HEK293T (cell line): ENCODE data around the gene GDI1.

Experiments used
- ARNT ChIP-seq: fragments of 450-650 bp; IDR thresholded peaks from 2 replicates; pipeline ENCODE4 v1.6.1; 2017; ENCODE audit warnings: mild to moderate bottlenecking
- BHLHE40 ChIP-seq: fragments of 450-650 bp; IDR thresholded peaks from 2 replicates; pipeline ENCODE4 v1.6.1; 2016; ENCODE audit warnings: mild to moderate bottlenecking, moderate library complexity, borderline replicate concordance
- ELF4 ChIP-seq: fragments of 450-650 bp; IDR thresholded peaks from 2 replicates; pipeline ENCODE4 v1.6.1; 2017; ENCODE audit warnings: antibody characterized with exemption
- FOXA1 ChIP-seq: fragments of 450-650 bp; IDR thresholded peaks from 2 replicates; pipeline ENCODE4 v1.6.1; 2016; ENCODE audit warnings: mild to moderate bottlenecking
- FOXM1 ChIP-seq: fragments of 450-650 bp; IDR thresholded peaks from 2 replicates; pipeline ENCODE4 v1.6.1; 2017; ENCODE audit warnings: mild to moderate bottlenecking, borderline replicate concordance
- HDGF ChIP-seq: fragments of 450-650 bp; IDR thresholded peaks from 2 replicates; pipeline ENCODE4 v1.6.1; 2017; ENCODE audit warnings: antibody characterized with exemption, borderline replicate concordance
- L3MBTL2 ChIP-seq: fragments of 450-650 bp; conservative IDR thresholded peaks from 2 replicates; pipeline ENCODE4 v1.6.1; 2016; ENCODE audit warnings: mild to moderate bottlenecking
- LEF1 ChIP-seq: fragments of 450-650 bp; IDR thresholded peaks from 2 replicates; pipeline ENCODE4 v1.6.1; 2017; ENCODE audit warnings: mild to moderate bottlenecking, borderline replicate concordance
- NFRKB ChIP-seq: fragments of 450-650 bp; IDR thresholded peaks from 2 replicates; pipeline ENCODE4 v1.6.1; 2016; ENCODE audit warnings: mild to moderate bottlenecking, moderate library complexity
- SP1 ChIP-seq: fragments of 450-650 bp; IDR thresholded peaks from 2 replicates; pipeline ENCODE4 v1.6.1; 2017
- SUZ12 ChIP-seq: fragments of 450-650 bp; IDR thresholded peaks from 2 replicates; pipeline ENCODE4 v1.6.1; 2016; ENCODE audit warnings: mild to moderate bottlenecking
- ZNF384 ChIP-seq: fragments of 450-650 bp; IDR thresholded peaks from 2 replicates; pipeline ENCODE4 v1.6.1; 2016

DNA sequence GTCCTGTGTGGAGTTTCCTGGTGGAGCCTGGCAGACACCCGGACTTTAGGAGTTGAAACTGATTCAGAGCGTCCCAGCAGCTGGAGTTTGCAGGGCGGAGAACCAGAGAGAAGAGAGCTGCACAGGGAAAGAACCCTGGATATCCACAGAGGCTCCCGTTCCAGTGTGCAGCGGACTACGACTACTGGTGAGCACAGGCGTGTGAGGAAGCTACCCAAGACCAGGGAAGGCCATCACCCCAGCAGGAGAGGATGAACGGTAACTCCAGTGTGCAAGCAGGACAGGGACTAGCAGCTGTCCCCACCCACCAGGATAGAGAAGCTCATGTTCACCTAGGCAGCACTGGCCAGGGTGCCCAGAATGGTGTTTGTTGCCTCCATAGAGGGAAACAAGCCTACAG is 39.9 kb downstream of the GDI1 start:
- TF ChIP-seq BHLHE40 (no peak), ZNF384 (no peak), FOXM1 (no peak), ARNT (no peak), SP1 (no peak), LEF1 (no peak), FOXA1 (no peak), L3MBTL2 (no peak), SUZ12 (no peak), NFRKB (no peak), ELF4 (no peak), HDGF (no peak)
